HG03457 (cell line): Measurements from ENCODE around the gene COL15A1.
"Not testable (repeated sequence)": the region's sequence is repeated elsewhere in the genome, so short reads cannot be mapped to it uniquely, and the experiment has no call there.

ENCODE experiments used
- ATAC-seq: cut with Tn5 transposase; IDR thresholded peaks from one replicate; pipeline ENCODE4 v1.9.1; 2021; ENCODE audit warnings: moderate number of reproducible peaks; ENCODE audit not compliant: unreplicated experiment

Gene COL15A1

GRCh38 chr9:99073985-99074901, 130.5 kb downstream of the COL15A1 start:
- ATAC-seq: no peak

GRCh38 chr9:99074902-99075245, 131.2 kb downstream of the COL15A1 start:
- ATAC-seq: no peak

- ATAC-seq: no peak
Measured at GRCh38 chr9:99075246-99075912, 131.7 kb downstream of the COL15A1 start.

GRCh38 chr9:99076030-99076429, 132.3 kb downstream of the COL15A1 start:
- ATAC-seq: no peak

GRCh38 chr9:99076483-99077171, 132.9 kb downstream of the COL15A1 start:
- ATAC-seq: no peak

- no peak for ATAC-seq
Measured at GRCh38 chr9:99078717-99079116, 135.0 kb downstream of the COL15A1 start.

- ATAC-seq: no peak
Measured at GRCh38 chr9:99079542-99079941, 135.8 kb downstream of the COL15A1 start.

GRCh38 chr9:99083051-99083450, 139.3 kb downstream of the COL15A1 start:
- ATAC-seq: no peak

GRCh38 chr9:99085949-99086948, 142.5 kb downstream of the COL15A1 start:
- ATAC-seq: no peak

GRCh38 chr9:99087462-99087861, 143.8 kb downstream of the COL15A1 start:
- no peak for ATAC-seq

- ATAC-seq: no peak
Measured at GRCh38 chr9:99090336-99091130, 146.8 kb downstream of the COL15A1 start.

GRCh38 chr9:99092643-99093491, 149.2 kb downstream of the COL15A1 start:
- ATAC-seq: no peak

GRCh38 chr9:99093492-99093791, 149.7 kb downstream of the COL15A1 start:
- ATAC-seq: no peak

- no peak for ATAC-seq
Measured at GRCh38 chr9:99095565-99095964, 151.9 kb downstream of the COL15A1 start.

GRCh38 chr9:99096409-99096808, 152.7 kb downstream of the COL15A1 start:
- ATAC-seq: no peak

- not testable (repeated sequence) for ATAC-seq
Measured at GRCh38 chr9:99099806-99100585, 156.3 kb downstream of the COL15A1 start.

- no peak for ATAC-seq
Measured at GRCh38 chr9:99101271-99101670, 157.6 kb downstream of the COL15A1 start.

GRCh38 chr9:99101812-99102211, 158.1 kb downstream of the COL15A1 start:
- no peak for ATAC-seq
